T-helper 1 cell treated with Interleukin-12 subunit alpha and Interleukin-12 subunit beta and Interleukin-4 antibody, amounts not matched to agents 30 μg/mL and 1 μg/mL, for 36 hours (primary cell): ENCODE measurements around the gene CEP89.
"Not testable (repeated sequence)": the region's sequence is repeated elsewhere in the genome, so short reads cannot be mapped to it uniquely, and the experiment has no call there.

Experiments used
- H3K27ac Mint-ChIP-seq: one replicate; pipeline ENCODE4 v1.8.0; 2021; ENCODE audit warnings: mild to moderate bottlenecking, mixed read lengths
- H3K27me3 Mint-ChIP-seq: one replicate; pipeline ENCODE4 v1.8.0; 2021; ENCODE audit warnings: low read depth, mixed read lengths
- H3K36me3 Mint-ChIP-seq: one replicate; pipeline ENCODE4 v1.8.0; 2021; ENCODE audit warnings: low read depth, mixed read lengths
- H3K4me1 Mint-ChIP-seq: one replicate; pipeline ENCODE4 v1.8.0; 2021; ENCODE audit warnings: low read depth, mixed read lengths
- H3K4me3 Mint-ChIP-seq: one replicate; pipeline ENCODE4 v1.8.0; 2021; ENCODE audit warnings: mild to moderate bottlenecking, moderate library complexity, mixed read lengths
- H3K9me3 Mint-ChIP-seq: one replicate; pipeline ENCODE4 v1.8.0; 2021; ENCODE audit warnings: mixed read lengths

CEP89 gene

DNA sequence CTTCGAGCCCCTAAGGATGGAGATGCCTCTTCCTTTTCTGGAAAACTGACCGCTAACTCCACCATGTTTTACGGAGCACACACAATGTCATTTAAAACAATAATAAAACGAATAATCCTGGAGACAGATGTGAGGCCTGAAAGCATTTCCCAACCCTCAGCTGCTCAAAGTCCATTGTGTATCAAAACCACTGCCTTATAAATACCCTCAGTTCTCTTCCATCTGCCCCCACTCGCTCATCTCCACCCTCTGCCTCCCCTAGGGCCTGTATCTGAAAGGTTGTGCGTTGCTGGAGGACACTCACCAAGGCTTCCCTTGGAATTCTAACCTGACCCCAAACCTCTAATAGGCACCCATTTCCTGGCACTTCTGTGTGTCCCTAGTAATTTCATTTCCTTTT, 10.7 kb upstream of the CEP89 start:
- not testable (repeated sequence) for H3K9me3 Mint-ChIP-seq, H3K27ac Mint-ChIP-seq, H3K27me3 Mint-ChIP-seq, H3K36me3 Mint-ChIP-seq, H3K4me3 Mint-ChIP-seq, H3K4me1 Mint-ChIP-seq

DNA sequence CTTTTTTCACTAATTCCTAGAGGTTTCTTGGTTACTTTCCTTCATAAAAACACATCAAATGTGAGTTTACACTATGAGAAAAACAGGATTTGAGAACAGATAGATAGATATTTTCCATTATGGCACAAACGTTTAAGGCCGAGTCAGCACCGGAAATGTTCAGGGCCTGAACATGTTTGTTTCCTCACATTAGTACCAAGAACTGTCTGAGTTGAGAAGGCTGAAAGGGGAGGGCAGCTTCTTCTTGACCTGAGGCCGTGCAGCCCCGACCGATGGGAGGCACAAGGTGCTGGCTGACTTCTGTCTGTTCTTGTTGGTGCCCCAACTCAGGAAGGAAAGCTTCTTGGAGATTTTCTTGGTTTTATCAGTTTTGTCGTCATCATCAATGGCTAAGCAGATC, 8.0 kb upstream of the CEP89 start:
- H3K36me3 Mint-ChIP-seq, H3K9me3 Mint-ChIP-seq, H3K27me3 Mint-ChIP-seq, H3K4me3 Mint-ChIP-seq, H3K27ac Mint-ChIP-seq, H3K4me1 Mint-ChIP-seq: not testable (repeated sequence)

DNA sequence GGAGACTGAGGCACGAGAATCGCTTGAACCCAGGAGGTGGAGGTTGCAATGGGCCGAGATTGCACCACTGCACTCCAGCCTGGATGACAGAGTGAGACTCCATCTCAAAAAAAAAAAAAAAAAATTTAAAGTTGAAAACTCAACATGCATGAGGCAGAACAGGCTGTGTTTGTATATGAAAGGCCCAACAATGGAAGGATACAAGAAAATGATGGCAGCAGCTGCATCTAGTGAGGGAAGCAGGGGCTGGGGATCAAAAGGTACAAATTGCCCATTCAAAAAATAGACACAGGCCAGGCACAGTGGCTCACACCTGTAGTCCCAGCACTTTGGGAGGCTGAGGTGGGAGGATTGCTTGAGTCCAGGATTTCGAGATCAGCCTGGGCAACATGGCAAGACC, 6.1 kb upstream of the CEP89 start:
- not testable (repeated sequence) for H3K36me3 Mint-ChIP-seq, H3K4me1 Mint-ChIP-seq, H3K27ac Mint-ChIP-seq, H3K27me3 Mint-ChIP-seq, H3K9me3 Mint-ChIP-seq, H3K4me3 Mint-ChIP-seq

DNA sequence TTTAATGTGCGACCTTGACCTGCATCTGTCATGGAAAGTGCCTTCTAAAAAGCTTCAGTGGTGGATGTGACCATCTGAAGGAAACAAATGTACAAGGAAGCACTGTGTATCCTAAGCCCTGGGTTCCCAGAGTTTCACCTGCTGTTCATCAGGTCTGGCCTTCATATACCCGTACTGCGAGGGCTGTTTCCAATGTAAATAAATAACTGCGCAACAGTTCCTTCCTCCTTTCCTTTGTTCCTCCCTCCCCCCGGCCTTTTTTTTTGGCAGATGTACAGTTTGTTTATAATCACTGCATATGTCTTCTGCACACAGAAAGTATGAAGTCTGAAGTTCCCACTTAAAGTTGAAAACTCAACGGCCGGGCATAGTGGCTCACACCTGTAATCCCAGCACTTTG, 5.5 kb upstream of the CEP89 start:
- H3K9me3 Mint-ChIP-seq: no peaks in the 10 kb centered on the region
- H3K4me1 Mint-ChIP-seq: peaks cover 4% of the 10 kb centered on the region
- H3K36me3 Mint-ChIP-seq: peaks cover 3% of the 10 kb centered on the region
- no peak overlapping the region for H3K4me3 Mint-ChIP-seq
- no peaks in the 10 kb centered on the region for H3K27me3 Mint-ChIP-seq
- no peak overlapping the region for H3K27ac Mint-ChIP-seq

DNA sequence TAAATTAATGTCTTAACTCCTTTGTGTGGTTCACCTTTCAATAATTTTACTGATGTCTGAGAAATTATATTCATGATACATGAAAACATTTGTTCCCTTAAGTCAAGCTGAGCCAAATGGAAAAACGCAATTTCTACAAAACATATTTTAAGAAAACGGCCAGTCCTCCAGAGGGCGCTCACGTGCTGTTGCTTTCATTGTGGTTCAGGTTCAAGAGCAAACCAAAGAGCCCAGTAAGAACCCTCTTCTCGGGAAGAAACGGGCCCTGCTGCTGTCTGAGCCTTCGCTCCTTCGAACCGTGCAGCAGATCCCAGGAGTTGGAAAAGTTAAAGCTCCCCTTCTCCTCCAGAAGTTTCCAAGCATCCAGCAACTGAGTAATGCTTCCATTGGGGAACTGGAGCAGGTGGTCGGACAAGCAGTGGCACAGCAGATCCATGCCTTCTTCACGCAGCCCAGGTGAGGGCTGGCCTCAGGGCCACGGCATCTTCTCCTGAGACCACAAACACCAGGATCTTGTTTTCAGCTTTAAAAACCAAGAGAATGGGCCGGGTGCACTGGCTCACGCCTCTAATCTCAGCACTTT, 4.6 kb upstream of the CEP89 start:
- Mint-ChIP-seq H3K27ac (no peak overlapping the region), H3K27me3 (no peaks in the 10 kb centered on the region), H3K4me1 (peaks cover 9% of the 10 kb centered on the region), H3K9me3 (no peaks in the 10 kb centered on the region), H3K36me3 (peaks cover 6% of the 10 kb centered on the region), H3K4me3 (no peak overlapping the region)

DNA sequence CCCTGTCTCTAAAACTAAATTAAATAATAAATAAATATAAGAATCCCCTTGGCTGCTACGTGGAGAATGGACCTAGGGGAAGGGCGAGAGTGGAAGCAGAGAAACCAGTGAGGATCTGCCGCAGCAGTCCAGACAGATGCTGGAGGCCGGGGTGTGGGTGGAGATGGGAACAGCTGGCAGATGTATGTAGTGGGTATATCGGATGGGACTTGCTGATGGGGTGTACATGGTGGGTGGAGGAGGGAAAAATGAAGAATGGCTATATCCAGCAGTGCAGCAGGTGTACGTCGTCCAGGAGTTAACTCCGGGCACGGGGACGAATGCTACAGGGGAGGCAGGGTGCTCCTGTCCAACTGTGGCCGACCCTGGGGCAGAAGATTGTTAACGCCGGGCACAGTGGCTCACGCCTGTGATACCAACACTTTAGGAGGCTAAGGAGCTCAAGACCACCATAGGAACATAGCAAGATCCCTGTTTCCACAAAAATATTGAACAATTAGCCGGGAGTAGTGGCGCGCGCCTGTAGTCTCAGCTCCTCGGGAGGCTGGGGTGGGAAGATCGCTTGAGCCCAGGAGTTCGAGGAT, 654 bp downstream of the CEP89 start:
- Mint-ChIP-seq H3K36me3 (peaks cover 8% of the 10 kb centered on the region), H3K4me1 (peaks cover 15% of the 10 kb centered on the region), H3K27me3 (no peaks in the 10 kb centered on the region), H3K9me3 (no peaks in the 10 kb centered on the region), H3K4me3 (peak overlapping the region; percentile 99), H3K27ac (peak overlapping the region; percentile 10)

DNA sequence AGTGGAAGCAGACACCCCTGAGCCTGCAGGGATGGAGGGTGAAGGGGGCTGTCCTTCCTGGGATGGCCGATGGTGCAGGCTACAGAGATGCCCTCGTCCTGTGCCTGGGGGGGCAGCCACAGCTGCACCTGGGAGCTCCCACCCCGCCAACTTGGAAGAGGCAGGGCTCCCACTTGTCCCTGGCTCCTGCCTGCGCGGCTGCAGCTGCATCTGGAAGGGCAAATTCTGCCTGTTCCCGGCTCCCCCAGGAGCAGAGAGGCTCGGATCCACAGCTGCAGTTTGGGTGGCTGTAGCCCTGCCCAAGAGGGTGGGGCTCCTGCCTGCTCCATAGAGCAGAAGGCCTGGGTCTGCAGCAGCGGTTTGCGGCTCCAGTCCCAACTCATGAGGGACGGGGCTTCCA, 2.2 kb downstream of the CEP89 start:
- no peak overlapping the region for H3K4me3 Mint-ChIP-seq

DNA sequence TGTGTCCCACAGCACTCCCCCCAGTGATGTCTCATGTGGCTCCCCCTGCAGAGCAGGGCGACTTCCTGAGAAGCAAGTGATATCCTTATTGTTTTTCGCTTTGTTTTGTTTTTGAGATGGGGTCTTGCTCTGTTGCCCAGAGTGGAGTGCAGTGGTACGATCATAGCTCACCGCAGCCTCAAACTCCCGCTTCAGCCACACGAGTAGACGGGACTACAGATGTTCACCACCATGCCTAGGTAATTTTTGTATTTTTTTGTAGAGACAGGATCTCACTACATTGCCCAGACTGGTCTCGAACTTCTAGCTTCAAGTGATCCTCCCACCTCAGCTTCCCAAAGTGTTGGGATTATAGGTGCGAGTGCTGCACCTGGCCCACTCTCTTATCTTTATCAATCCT, 5.0 kb downstream of the CEP89 start:
- Mint-ChIP-seq H3K4me1 (peaks cover 8% of the 10 kb centered on the region), H3K36me3 (peaks cover 12% of the 10 kb centered on the region), H3K4me3 (no peak overlapping the region), H3K27ac (no peak overlapping the region), H3K9me3 (no peaks in the 10 kb centered on the region), H3K27me3 (no peaks in the 10 kb centered on the region)

More for the DNA sequence above, 2.2 kb downstream of the CEP89 start:
- Mint-ChIP-seq H3K27ac (no peak overlapping the region), H3K36me3 (peaks cover 6% of the 10 kb centered on the region), H3K9me3 (no peaks in the 10 kb centered on the region), H3K4me1 (peaks cover 15% of the 10 kb centered on the region), H3K27me3 (no peaks in the 10 kb centered on the region)

DNA sequence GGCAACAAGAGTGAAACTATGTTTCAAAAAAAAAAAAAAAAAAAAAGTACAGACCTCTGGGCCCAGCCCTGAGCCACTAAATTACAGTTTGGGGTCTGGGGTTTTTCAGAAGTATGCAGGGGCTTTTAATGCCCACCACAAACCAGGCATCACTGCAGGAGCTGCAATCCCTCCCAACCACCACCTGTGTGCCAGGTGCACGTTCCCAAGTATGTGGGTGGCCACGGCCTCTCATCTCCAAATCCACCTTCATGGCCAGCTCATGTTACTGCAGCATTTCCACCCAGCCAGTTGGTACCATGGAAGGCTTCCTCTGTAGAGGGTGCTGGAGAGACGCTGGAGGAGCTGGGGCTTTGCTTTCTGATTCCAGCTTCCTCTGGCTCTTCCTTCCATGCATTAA, 26.5 kb downstream of the CEP89 start:
- peaks cover 9% of the 10 kb centered on the region for H3K36me3 Mint-ChIP-seq
- no peak overlapping the region for H3K4me3 Mint-ChIP-seq
- H3K27me3 Mint-ChIP-seq: no peaks in the 10 kb centered on the region
- no peaks in the 10 kb centered on the region for H3K4me1 Mint-ChIP-seq
- no peaks in the 10 kb centered on the region for H3K9me3 Mint-ChIP-seq
- H3K27ac Mint-ChIP-seq: no peak overlapping the region

DNA sequence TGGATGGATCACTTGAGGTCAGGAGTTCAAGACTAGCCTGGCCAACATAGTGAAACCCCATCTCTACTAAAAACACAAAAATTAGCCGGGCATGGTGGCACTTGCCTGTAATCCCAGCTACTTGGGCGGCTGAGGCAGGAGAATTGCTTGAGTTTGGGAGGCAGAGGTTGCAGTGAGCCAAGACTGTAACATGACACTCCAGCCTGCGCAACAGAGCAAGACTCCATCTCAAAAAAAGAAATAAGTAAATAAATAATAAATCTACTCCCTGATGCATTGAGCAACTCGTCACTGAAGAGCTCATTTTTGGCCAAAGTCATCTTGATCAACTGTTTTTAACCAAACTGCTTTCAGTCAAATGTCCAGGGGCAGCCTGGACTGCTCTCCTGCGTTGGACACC, 30.5 kb downstream of the CEP89 start:
- not testable (repeated sequence) for H3K27ac Mint-ChIP-seq, H3K27me3 Mint-ChIP-seq, H3K36me3 Mint-ChIP-seq, H3K4me3 Mint-ChIP-seq, H3K4me1 Mint-ChIP-seq, H3K9me3 Mint-ChIP-seq

DNA sequence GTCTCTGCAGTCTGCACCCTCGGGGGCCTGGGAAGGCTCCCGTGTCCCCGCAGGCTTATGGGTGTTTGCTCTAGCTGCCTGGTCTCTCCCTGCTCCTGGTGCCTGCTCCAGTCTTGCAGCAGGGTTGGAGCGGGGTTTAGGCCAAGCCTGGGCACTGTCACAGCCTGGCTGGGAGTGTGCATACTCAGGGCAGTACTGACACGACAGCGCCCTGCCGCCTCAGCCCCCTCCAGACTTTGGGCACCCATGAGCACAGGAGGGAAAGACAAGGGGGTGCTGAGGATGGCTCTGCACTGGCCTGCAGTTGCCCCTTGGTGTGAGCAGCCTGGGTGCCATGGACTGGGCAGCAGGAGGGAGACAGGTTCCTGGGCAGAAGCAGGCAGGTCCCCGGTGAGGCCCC, 35.7 kb downstream of the CEP89 start:
- Mint-ChIP-seq H3K27ac (no peak overlapping the region), H3K36me3 (peaks cover 8% of the 10 kb centered on the region), H3K4me1 (no peaks in the 10 kb centered on the region), H3K4me3 (no peak overlapping the region), H3K9me3 (no peaks in the 10 kb centered on the region), H3K27me3 (no peaks in the 10 kb centered on the region)

GRCh38 chr19:32935629-32936028, 36.1 kb downstream of the CEP89 start:
- peaks cover 10% of the 10 kb centered on the region for H3K36me3 Mint-ChIP-seq
- no peaks in the 10 kb centered on the region for H3K27me3 Mint-ChIP-seq
- no peak overlapping the region for H3K27ac Mint-ChIP-seq
- H3K4me3 Mint-ChIP-seq: no peak overlapping the region
- H3K9me3 Mint-ChIP-seq: no peaks in the 10 kb centered on the region
- H3K4me1 Mint-ChIP-seq: no peaks in the 10 kb centered on the region

DNA sequence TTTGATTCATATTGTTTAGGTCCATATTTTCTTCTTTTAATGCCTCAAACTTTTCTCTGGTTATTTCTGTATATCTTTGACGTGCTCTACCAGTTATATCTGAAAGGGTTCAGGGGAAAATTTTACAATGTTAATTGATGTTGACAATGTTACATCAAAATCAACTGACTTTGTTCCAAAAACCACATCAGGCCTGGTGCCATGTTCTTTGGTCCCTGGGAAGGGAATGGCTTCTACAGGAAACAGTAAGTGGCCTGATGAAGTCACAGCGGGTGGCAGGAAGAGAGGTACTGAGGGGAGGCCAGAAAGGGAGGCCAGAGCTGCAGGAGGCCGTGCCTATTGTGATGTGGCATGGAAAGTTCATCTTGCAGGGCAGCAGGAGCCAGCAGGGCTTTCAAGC, 38.2 kb downstream of the CEP89 start:
- Mint-ChIP-seq H3K4me3 (no peak overlapping the region), H3K27me3 (no peaks in the 10 kb centered on the region), H3K36me3 (peaks cover 21% of the 10 kb centered on the region), H3K27ac (no peak overlapping the region), H3K4me1 (no peaks in the 10 kb centered on the region), H3K9me3 (peaks cover 6% of the 10 kb centered on the region)

GRCh38 chr19:32930567-32930966, 41.2 kb downstream of the CEP89 start:
- Mint-ChIP-seq H3K4me1 (no peaks in the 10 kb centered on the region), H3K27ac (no peak overlapping the region), H3K4me3 (no peak overlapping the region), H3K36me3 (peaks cover 25% of the 10 kb centered on the region), H3K27me3 (no peaks in the 10 kb centered on the region), H3K9me3 (peaks cover 11% of the 10 kb centered on the region)

- Mint-ChIP-seq H3K27me3 (no peaks in the 10 kb centered on the region), H3K36me3 (peaks cover 24% of the 10 kb centered on the region), H3K9me3 (peaks cover 11% of the 10 kb centered on the region), H3K4me3 (no peak overlapping the region), H3K27ac (no peak overlapping the region), H3K4me1 (no peaks in the 10 kb centered on the region)
These were observed 43.0 kb downstream of the CEP89 start for GRCh38 chr19:32928806-32929205.

GRCh38 chr19:32924200-32924599, 47.6 kb downstream of the CEP89 start:
- Mint-ChIP-seq H3K4me1 (no peaks in the 10 kb centered on the region), H3K27me3 (no peaks in the 10 kb centered on the region), H3K9me3 (peaks cover 11% of the 10 kb centered on the region), H3K36me3 (peaks cover 12% of the 10 kb centered on the region), H3K27ac (no peak overlapping the region), H3K4me3 (no peak overlapping the region)
